ENCODE results near the gene WT1. TPM values are rescaled to one million over a fixed set of nuclear protein-coding genes. Genes with fewer than 3 reads are reported as not detected.

WT1 gene
- total and polyA plus RNA-seq, 4 donors, result 0.05 to 0.06 TPM; not detected in 2

DNA sequence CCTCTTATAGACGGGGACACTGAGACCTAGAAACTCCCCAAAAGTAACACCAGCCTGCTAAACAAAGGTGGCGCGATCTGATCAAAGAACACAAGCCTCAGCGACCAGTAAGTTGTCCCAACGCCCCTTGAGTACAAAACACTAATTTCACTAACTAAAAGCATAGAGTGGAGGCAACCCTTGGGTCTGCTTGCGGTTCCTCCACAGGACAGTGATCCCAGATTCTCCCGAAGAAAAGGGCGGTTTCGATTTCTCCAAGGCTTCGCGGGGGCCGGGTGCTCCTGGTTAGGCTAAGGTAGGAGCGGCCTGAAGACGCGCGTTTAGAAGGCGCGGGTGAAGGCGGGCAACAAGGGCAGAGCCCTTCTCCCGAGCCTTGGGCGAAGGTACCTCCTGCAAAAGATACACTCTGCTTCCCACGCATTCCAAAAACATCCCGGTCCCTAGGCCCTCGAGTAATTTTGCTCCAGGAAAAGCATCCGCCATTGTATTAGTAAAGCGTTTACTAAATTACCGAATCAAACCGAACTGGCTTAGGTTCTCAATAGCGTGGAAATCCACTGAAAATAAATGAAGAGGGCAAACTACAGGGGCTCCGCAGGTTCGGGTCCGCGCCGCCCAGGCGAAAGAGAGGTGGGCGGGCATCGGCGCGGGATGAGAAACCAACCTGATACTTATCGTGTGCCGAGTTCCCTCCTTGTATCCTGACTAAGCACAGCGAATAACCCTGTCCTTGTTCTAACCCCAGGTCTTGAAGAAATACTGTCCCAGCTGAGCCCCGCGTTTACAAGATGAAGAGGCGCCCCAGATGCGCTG lies 2.0 kb downstream of the WT1 start:
- peaks cover 14 to 55% (median 34%) of the 10 kb centered on the region in 4 donors for H3K4me1 ChIP-seq (ENCODE audit: control insufficient read depth in 4 of 4, insufficient read depth in 4 of 4, low read length in 3 of 4)
- TF ChIP-seq CTCF (IDR thresholded peaks at IDR 0.05; ENCODE audit: low read depth, low read length, missing input control) (no peak), MAX (IDR thresholded peaks at IDR 0.05) (no peak), FOXA1 (IDR thresholded peaks at IDR 0.05) (no peak), HNF4G (IDR thresholded peaks at IDR 0.05) (no peak), ZBTB33 (IDR thresholded peaks at IDR 0.05) (no peak), RAD21 (IDR thresholded peaks at IDR 0.05) (no peak), ATF3 (IDR thresholded peaks at IDR 0.05) (no peak), EGR1 (IDR thresholded peaks at IDR 0.05; ENCODE audit: low read depth in 2 of 2) (no peak), TAF1 (conservative IDR thresholded peaks at IDR 0.05) (no peak), NR2F2 (IDR thresholded peaks at IDR 0.05) (no peak), GABPA (IDR thresholded peaks at IDR 0.05 in 1 of 2, conservative IDR thresholded peaks at IDR 0.05 in 1 of 2) (no peak), HNF4A (conservative IDR thresholded peaks at IDR 0.05) (no peak), RXRA (IDR thresholded peaks at IDR 0.05) (no peak), FOXA2 (IDR thresholded peaks at IDR 0.05) (no peak)
- TF ChIP-seq, protein P1, sequence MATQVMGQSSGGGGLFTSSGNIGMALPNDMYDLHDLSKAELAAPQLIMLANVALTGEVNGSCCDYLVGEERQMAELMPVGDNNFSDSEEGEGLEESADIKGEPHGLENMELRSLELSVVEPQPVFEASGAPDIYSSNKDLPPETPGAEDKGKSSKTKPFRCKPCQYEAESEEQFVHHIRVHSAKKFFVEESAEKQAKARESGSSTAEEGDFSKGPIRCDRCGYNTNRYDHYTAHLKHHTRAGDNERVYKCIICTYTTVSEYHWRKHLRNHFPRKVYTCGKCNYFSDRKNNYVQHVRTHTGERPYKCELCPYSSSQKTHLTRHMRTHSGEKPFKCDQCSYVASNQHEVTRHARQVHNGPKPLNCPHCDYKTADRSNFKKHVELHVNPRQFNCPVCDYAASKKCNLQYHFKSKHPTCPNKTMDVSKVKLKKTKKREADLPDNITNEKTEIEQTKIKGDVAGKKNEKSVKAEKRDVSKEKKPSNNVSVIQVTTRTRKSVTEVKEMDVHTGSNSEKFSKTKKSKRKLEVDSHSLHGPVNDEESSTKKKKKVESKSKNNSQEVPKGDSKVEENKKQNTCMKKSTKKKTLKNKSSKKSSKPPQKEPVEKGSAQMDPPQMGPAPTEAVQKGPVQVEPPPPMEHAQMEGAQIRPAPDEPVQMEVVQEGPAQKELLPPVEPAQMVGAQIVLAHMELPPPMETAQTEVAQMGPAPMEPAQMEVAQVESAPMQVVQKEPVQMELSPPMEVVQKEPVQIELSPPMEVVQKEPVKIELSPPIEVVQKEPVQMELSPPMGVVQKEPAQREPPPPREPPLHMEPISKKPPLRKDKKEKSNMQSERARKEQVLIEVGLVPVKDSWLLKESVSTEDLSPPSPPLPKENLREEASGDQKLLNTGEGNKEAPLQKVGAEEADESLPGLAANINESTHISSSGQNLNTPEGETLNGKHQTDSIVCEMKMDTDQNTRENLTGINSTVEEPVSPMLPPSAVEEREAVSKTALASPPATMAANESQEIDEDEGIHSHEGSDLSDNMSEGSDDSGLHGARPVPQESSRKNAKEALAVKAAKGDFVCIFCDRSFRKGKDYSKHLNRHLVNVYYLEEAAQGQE (IDR thresholded peaks at IDR 0.05), result no peak
- no peak for DNase-seq (ENCODE audit: low spot score)
- H3K4me3 ChIP-seq (ENCODE audit: low read depth in 1 of 3, low read length in 3 of 3), result peak overlapping the region in 1 of 3 donors; percentile 30
- no peaks in the 10 kb centered on the region for H3K36me3 ChIP-seq (ENCODE audit: control insufficient read depth in 4 of 4, insufficient read depth in 3 of 4, low read depth in 1 of 4, low read length in 3 of 4)
- no peak overlapping the region for H3K9ac ChIP-seq (ENCODE audit: low read depth in 1 of 2, low read length in 2 of 2)
- H3K27me3 ChIP-seq (ENCODE audit: control insufficient read depth in 4 of 4, insufficient read depth in 4 of 4, low read length in 3 of 4), result peaks cover 4 to 35% (median 30%) of the 10 kb centered on the region in 4 donors
- no peaks in the 10 kb centered on the region for H3K9me3 ChIP-seq (ENCODE audit: control insufficient read depth in 4 of 4, low read length in 3 of 4)
- 9% methylated on average over 46 of the region's 46 CpGs for WGBS
- H3K27ac ChIP-seq (ENCODE audit: low read depth in 1 of 2, low read length in 2 of 2), result no peak overlapping the region

Measured in liver (tissue), 9 donors.